HepG2 (cell line): ENCODE measurements around the gene C11orf54. TPM values are rescaled to one million over a fixed set of nuclear protein-coding genes. Genes with fewer than 3 reads are reported as not detected.

Source experiments
- BORCS8-MEF2B ChIP-seq: sonication (generic); formaldehyde crosslinking; IDR thresholded peaks from 2 replicates; pipeline ENCODE4 v1.8.0; 2022; ENCODE audit warnings: mild to moderate bottlenecking, missing genetic modification reagents
- CSRNP2 ChIP-seq: sonication (generic); formaldehyde crosslinking; conservative IDR thresholded peaks from 2 replicates; pipeline ENCODE4 v1.8.0; 2022; ENCODE audit warnings: low read depth, missing genetic modification reagents
- FOXJ3 ChIP-seq: sonication (generic); formaldehyde crosslinking; IDR thresholded peaks from 2 replicates; pipeline ENCODE4 v1.4.0; 2020; ENCODE audit warnings: missing genetic modification reagents, mild to moderate bottlenecking, borderline replicate concordance
- FOXP1 ChIP-seq, 2 experiments: fragments of 450-650 bp in 1 of 2; IDR thresholded peaks; 2 replicates each; pipeline ENCODE4 v1.6.1; 2017 to 2018; ENCODE audit warnings: antibody characterized with exemption in 1 of 2
- HMGXB3 ChIP-seq: sonication (generic); formaldehyde crosslinking; IDR thresholded peaks from 2 replicates; pipeline ENCODE4 v1.4.0; 2020; ENCODE audit warnings: missing genetic modification reagents, borderline replicate concordance
- JUND ChIP-seq: sonication (generic); formaldehyde crosslinking; IDR thresholded peaks from 2 replicates; pipeline ENCODE4 v1.8.0; 2022; ENCODE audit warnings: mild to moderate bottlenecking, missing genetic modification reagents
- LRRFIP1 ChIP-seq: sonication (generic); formaldehyde crosslinking; conservative IDR thresholded peaks from 2 replicates; pipeline ENCODE4 v1.4.0; 2020; ENCODE audit warnings: missing genetic modification reagents
- NR2F1 ChIP-seq, 2 experiments: fragments of 450-650 bp in 1 of 2; formaldehyde crosslinking in 1 of 2; IDR thresholded peaks; 2 replicates each; pipeline versions ENCODE4 v1.5.0 to v1.6.1; 2016 to 2020; ENCODE audit warnings: mild to moderate bottlenecking in 1 of 2, missing compliant biosample characterization in 1 of 2, missing genetic modification reagents in 1 of 2, moderate library complexity in 1 of 2
- PLRG1 ChIP-seq: fragments of 450-650 bp; conservative IDR thresholded peaks from 2 replicates; pipeline ENCODE4 v1.6.1; 2016
- SMAD3 ChIP-seq: sonication (generic); formaldehyde crosslinking; IDR thresholded peaks from 2 replicates; pipeline ENCODE4 v1.4.0; 2020; ENCODE audit warnings: missing genetic modification reagents
- ZC3H13 ChIP-seq: sonication (generic); formaldehyde crosslinking; IDR thresholded peaks from 2 replicates; pipeline ENCODE4 v1.8.1; 2023; ENCODE audit warnings: mild to moderate bottlenecking, missing genetic modification reagents, moderate library complexity
- ZNF782 ChIP-seq: sonication (generic); formaldehyde crosslinking; IDR thresholded peaks from 2 replicates; pipeline ENCODE4 v1.4.0; 2020; ENCODE audit warnings: missing genetic modification reagents, mild to moderate bottlenecking, borderline replicate concordance
- ZNF879 ChIP-seq: sonication (generic); formaldehyde crosslinking; IDR thresholded peaks from 2 replicates; pipeline ENCODE4 v1.8.1; 2023; ENCODE audit warnings: missing genetic modification reagents
- polyA plus RNA-seq, 8 experiments: library from polyadenylated mRNA; depleted of rRNA in 3 of 8; stranded (reverse) in 7 of 8; unstranded in 1 of 8; fragments of >200 nt; fragmentation: Illumina TruSeq in 4 of 8; extraction: Trizol in 4 of 8; gene quantifications; 2 replicates each; pipeline versions ENCODE4 v1.2.1 to v1.2.3, GENCODE V29; 2011 to 2016; ENCODE audit warnings: low read depth in 4 of 8, missing spikeins in 1 of 8, mixed read lengths in 1 of 8; ENCODE audit not compliant: insufficient read depth in 1 of 8
- total RNA-seq, 5 experiments: library from RNA; depleted of rRNA; stranded (reverse); fragments of >200 nt; fragmentation: Illumina TruSeq; extraction: Trizol; gene quantifications; 2 replicates each; pipeline ENCODE4 v1.2.3, GENCODE V29; 2016; ENCODE audit warnings: low read depth in 1 of 5
- TF ChIP-seq, protein P1 (sequence below): sonication (generic); formaldehyde crosslinking; conservative IDR thresholded peaks from 2 replicates; pipeline ENCODE4 v1.4.0; 2020; ENCODE audit warnings: missing genetic modification reagents

C11orf54 gene
- total and polyA plus RNA-seq, 2 of the 13 experiments (the other 11 are each of a cell fraction or from before 2014, with no cell fraction given) = 42.7 to 50.1 TPM

DNA sequence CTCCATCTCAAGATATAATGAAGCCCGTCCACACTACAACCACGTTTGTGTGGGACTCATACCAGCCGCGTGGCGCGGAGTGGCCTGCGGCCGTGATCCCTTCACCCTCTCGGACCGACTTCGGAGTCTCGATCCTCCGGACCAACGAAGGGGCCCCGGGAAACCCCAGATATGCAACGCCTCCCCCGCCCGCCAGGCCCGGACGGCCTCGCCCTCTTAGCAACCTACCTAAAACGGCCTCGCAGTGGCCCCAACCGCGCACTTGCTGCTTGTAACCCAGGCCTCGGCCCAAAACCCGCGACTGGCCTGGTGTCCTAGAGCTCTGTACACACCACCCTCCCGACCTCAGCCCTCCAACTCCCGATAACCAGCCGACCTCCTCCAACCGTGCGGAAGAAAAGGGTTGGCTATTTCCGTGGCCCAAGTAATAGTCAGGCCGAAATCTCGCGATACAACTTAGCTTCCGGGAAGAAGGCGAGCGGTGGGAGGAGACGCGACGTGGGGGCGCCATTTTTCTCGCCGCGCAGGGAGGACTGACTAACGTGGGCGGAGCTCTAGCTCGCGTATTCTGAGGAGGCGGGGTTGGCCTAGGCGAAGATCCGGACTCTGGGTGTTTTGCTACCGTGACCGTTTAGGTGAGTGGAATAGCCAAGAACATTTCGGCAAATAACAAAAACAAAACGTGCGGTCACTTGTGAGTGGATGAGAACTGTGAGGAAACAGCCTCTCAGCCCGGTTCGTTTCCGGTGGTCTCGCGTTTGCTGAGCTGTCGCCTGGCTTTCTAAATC, at the start of gene C11orf54, which contains the start of gene TAF1D (continued):
- peak; percentile 51; the same call in 1 of the 2 replicates for TF ChIP-seq HMGXB3 (CRISPR knock-in tag)
- TF ChIP-seq CSRNP2 (CRISPR knock-in tag) = no peak
- no peak for TF ChIP-seq FOXJ3 (CRISPR knock-in tag)
- no peak for TF ChIP-seq LRRFIP1 (CRISPR knock-in tag)
- TF ChIP-seq PLRG1 = no peak
- TF ChIP-seq SMAD3 (CRISPR knock-in tag) = peak; percentile 70
- TF ChIP-seq JUND = no peak
- TF ChIP-seq BORCS8-MEF2B (CRISPR knock-in tag) = peak; percentile 12; the same call in 1 of the 2 replicates
- TF ChIP-seq ZNF879 (CRISPR knock-in tag) = no peak
- 0 out of 2 replicates have a peak, but pooled peaks have one; percentile 55 for TF ChIP-seq ZC3H13 (CRISPR knock-in tag)
- peak; percentile 9; the same call in 1 of the 2 replicates for TF ChIP-seq ZNF782
- TF ChIP-seq, protein P1, sequence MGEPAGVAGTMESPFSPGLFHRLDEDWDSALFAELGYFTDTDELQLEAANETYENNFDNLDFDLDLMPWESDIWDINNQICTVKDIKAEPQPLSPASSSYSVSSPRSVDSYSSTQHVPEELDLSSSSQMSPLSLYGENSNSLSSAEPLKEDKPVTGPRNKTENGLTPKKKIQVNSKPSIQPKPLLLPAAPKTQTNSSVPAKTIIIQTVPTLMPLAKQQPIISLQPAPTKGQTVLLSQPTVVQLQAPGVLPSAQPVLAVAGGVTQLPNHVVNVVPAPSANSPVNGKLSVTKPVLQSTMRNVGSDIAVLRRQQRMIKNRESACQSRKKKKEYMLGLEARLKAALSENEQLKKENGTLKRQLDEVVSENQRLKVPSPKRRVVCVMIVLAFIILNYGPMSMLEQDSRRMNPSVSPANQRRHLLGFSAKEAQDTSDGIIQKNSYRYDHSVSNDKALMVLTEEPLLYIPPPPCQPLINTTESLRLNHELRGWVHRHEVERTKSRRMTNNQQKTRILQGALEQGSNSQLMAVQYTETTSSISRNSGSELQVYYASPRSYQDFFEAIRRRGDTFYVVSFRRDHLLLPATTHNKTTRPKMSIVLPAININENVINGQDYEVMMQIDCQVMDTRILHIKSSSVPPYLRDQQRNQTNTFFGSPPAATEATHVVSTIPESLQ = no peak
- peak in 1 of 2 experiments; percentile 29; a peak in 1 of 4 replicates for TF ChIP-seq NR2F1 (CRISPR knock-in tag; IDR thresholded peaks at IDR 0.05)
- no peak for TF ChIP-seq FOXP1 (IDR thresholded peaks at IDR 0.05)
- TF ChIP-seq FOXP1 (CRISPR knock-in tag; IDR thresholded peaks at IDR 0.05) = 0 out of 2 replicates have a peak, but pooled peaks have one; percentile 28
